NCI-H146 treated with DMSO at 0.1 percent for 48 hours (cell line): ENCODE data around the gene DUOXA2.
"Not testable (repeated sequence)": the region's sequence is repeated elsewhere in the genome, so short reads cannot be mapped to it uniquely, and the experiment has no call there.

ENCODE experiments used
- DNase-seq: peaks from one replicate; lab custom pipeline; 2025; ENCODE audit not compliant: unreplicated experiment; lab: John Stamatoyannopoulos, UW

DUOXA2 gene

GRCh38 chr15:45094358-45094730 lies 19.8 kb upstream of the DUOXA2 start:
- DNase-seq = no peak

GRCh38 chr15:45095661-45096060 lies 18.5 kb upstream of the DUOXA2 start:
- no peak for DNase-seq

DNA sequence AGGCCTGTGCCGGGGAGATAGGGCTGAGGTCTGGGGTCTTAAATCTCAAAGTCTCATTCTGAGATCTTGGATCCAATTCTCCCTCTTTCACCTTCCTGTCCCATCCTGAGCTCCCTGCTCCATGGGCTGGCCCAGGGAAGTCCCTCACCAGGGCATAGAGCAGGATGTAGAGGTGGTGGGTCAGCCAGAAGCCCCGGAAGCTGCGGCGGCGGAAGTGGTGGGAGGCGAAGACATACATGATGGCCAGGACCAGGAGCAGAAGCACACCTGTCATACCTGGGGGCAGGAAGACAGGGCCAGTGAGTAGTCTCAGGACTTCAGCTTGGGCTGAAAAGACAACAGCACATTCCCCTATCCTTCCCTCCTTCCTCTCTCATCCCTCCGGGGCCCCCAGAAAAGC lies 16.7 kb upstream of the DUOXA2 start:
- DNase-seq = no peak

DNA sequence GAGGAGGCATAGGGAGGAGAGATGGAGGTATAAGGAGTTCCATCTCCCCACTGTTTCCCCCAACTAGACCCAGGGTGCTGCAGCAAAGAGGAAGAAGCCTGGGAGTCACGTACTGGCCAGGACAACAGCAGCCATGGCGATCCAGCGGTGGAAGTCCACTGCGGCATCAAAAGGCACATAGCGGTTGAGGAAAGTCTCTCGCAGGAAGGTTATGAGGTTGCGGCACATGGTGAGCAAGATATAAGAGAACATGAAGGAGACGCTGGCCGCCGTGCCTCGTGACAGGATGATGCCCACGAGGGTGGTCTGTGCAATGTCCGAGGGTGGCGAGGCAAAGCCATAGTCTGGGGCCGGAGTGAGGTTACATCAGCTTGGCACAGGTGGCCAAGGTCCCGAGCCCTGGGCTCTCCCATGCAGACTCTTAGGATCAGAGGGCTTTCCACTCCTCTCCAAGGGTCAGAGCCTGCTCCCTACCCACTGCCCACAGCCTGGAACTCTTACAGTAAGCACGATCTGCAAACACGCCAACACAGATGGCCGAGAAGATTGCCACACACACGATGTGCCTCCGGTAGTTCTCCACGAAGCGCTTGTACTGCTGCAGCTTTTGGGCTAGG lies 14.5 kb upstream of the DUOXA2 start:
- no peak for DNase-seq

DNA sequence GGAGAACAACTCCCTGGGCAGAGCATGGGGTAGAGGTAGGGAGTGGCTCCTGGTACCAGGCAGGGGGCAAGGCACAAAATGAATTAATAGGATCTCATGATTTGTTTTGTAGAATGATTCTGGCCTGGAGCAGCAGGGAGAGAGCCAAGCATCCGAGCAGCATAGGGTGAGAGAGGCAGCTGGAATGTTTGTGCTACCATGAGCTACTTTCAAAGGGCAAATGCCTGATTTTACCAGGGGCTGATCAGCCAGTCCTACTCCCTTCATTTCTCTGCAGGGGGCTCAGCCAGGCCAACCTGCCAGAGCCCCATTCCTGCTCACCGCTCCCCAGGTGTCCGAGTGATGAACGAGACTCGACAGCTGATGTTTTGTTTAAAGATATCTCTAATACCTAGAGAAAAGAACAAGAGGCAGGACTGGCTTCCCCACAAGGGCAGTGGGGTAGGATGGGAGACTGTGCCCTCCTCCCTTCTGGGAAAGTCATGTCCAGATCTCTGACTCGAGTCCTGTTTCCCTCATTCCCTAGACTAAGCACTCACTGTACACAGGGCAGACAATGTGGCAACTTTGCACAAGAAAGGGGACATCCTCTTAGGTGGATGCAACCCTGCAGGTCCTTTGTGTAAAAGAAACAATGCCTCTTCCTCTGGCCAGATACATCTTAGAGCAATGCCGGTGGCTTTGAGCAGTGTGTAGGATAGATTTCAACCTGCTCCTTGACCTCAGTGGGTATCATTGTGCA lies 13.1 kb upstream of the DUOXA2 start:
- DNase-seq = peak; percentile 35

DNA sequence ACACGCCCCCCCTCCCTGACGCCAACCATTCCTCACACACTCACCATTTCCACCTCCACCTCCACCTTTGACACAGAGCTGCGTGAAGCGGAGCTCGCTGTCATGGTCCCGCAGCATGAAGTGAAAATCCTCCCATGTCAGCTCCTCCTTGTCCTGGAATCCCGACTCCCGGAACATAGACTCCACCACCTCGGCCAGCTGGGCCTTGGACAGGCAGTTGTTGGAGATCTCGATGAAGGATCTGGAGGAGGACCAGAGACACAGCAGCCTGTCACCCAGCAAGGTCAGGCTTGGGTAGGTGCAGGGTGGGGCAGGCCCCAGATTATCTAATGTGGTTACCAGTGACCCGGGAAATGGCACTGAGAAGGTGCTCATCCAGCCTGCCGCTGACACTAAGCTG lies 12.4 kb upstream of the DUOXA2 start:
- DNase-seq = no peak

DNA sequence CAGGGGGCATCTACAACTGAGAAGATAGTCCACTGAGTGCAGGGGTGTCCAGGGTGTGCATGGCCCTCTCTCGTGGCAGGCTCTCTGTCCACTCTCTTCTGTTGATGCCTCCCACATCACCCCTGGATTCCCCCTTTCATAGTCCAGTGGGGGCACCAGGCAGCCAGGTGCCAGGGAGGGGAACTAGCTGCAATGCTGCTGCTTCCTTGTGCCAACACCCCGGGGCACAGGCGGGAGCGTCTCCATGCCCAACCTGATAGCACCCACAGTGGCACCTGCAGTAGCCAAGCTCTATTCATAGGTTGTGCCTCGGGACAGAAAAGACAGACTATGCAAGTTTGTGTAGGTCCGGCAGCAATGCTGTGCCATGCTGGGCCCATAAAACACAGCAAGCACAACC lies 11.9 kb upstream of the DUOXA2 start:
- DNase-seq = no peak

DNA sequence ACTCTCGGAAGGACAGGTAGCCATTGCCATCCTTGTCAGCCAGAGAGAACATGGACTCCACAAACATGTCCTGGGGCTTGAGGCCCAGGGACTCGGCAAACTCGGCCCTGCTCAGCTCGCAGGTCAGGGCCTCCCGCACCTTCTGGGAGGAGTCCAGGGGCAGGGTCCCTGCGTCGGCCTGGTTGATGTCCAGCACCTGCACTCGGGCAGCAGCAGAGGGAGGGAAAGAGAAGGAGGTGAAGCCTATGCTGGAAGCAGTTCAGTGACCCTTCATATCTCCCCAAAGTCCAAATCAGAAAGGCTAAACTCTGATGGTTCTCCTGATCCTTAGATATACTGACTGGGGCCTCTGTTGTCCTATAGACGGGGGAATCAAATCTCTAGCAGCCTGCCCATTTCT lies 10.0 kb upstream of the DUOXA2 start:
- not testable (repeated sequence) for DNase-seq

GRCh38 chr15:45105586-45105985 lies 8.5 kb upstream of the DUOXA2 start:
- no peak for DNase-seq

- DNase-seq = no peak
Measured at GRCh38 chr15:45106002-45106790, 7.9 kb upstream of the DUOXA2 start.

DNA sequence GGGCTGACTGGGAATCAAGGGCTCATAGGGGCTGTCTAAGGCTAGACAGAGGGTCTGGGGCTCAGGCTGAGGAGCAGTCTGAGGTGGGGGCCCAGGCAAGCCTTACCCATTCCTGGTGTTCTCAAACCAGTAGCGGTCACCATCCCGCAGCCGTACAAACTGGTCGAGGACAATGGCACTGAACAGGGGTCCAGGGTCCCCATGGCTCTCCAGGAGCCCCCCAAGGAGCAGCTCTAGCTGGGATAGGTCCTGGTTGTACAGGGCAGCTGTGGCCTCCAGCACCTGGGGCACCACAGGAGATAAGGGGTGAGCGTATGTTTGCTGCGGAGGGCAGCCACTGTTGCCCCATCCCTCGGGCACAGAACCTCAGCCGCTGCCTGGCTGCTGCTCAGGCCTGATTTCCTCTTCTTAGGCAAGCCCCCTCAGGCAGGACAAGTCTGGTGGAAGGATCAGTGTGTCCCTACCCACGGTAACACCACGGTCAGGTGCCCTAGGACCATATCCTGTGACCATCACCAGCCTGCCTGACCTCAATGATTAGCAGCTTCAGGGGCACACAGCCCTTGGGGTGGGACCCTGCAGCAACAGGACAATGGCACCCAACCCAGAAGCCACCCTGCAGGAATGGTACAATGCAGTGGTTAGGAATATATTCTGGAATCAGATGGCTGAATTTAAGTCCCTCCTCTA lies 6.0 kb upstream of the DUOXA2 start:
- DNase-seq = no peak

GRCh38 chr15:45110256-45110820 lies 3.8 kb upstream of the DUOXA2 start:
- DNase-seq = no peak

- DNase-seq = no peak
Measured at GRCh38 chr15:45111390-45112142, 2.6 kb upstream of the DUOXA2 start.

- DNase-seq = no peak
Measured at GRCh38 chr15:45112143-45112590, 2.0 kb upstream of the DUOXA2 start.

DNA sequence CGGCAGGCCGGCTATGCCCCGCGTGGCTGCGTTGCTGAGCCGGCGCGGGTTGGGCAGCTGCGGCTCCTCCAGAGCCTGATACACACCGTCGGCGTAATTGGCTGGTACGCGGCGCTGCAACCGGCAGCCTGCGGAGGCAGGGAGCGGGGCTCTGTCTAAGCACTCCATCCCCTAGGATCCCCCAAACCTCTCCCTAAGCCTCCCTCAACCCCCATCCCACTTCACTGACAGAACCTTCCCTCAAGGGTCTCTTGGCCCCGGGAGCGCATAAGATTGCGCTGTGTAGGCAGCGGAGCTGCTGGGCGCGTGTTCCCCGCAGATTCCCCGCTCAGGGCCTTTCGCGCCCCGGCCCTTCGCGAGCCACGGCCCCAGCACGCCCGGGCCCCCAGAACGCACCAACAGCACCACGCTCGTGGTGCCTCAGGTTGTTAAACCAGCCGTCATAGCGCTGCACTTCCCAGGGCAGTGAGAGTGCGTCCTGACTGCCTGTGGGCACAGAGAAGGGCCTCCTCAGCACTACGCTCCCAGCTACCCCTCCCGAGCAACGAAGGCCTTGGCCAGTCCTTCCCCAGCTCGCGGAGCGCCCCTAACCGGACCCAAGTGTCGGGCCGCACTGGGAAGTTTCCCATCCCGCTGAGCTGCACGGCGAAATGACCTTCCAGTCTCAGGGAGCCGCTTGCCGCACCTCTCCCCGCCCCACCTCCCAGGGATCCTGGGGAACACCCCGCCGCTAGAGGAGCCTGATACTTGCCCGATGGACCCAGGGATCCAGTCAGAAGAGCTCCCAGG lies 1.3 kb upstream of the DUOXA2 start:
- no peak for DNase-seq

GRCh38 chr15:45113380-45113990 lies 641 bp upstream of the DUOXA2 start:
- no peak for DNase-seq

GRCh38 chr15:45114751-45115085 lies 592 bp downstream of the DUOXA2 start:
- DNase-seq = no peak

- no peak for DNase-seq
Measured at GRCh38 chr15:45115312-45115820, 1.2 kb downstream of the DUOXA2 start.

- DNase-seq = no peak
Measured at GRCh38 chr15:45116006-45116481, 1.9 kb downstream of the DUOXA2 start.
